ENCODE results near the gene XPA.
"Not testable (repeated sequence)": the region's sequence is repeated elsewhere in the genome, so short reads cannot be mapped to it uniquely, and the experiment has no call there.

DNA sequence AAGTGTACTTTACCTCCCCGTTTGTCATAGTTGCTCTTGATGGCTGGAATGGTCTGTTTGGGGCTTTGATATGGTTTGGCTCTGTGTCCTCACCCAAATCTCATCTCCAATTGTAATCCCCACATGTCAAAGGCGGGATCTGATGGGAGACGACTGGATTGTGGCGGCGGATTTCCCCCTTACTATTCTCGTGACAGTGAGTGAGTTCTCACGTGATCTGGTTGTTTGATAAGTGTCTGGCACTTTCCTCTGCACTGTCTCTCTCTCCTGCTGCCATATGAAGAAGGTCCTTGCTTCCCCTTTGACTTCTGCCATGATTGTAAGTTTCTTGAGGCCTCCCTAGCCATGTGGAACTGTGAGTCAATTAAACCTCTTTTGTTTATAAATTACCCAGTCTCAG is 46.9 kb upstream of the XPA start:
- TF ChIP-seq, protein P1, sequence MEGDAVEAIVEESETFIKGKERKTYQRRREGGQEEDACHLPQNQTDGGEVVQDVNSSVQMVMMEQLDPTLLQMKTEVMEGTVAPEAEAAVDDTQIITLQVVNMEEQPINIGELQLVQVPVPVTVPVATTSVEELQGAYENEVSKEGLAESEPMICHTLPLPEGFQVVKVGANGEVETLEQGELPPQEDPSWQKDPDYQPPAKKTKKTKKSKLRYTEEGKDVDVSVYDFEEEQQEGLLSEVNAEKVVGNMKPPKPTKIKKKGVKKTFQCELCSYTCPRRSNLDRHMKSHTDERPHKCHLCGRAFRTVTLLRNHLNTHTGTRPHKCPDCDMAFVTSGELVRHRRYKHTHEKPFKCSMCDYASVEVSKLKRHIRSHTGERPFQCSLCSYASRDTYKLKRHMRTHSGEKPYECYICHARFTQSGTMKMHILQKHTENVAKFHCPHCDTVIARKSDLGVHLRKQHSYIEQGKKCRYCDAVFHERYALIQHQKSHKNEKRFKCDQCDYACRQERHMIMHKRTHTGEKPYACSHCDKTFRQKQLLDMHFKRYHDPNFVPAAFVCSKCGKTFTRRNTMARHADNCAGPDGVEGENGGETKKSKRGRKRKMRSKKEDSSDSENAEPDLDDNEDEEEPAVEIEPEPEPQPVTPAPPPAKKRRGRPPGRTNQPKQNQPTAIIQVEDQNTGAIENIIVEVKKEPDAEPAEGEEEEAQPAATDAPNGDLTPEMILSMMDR (IDR thresholded peaks at IDR 0.05) = not testable (repeated sequence)
- TF ChIP-seq EP300, POLR2A, POLR2AphosphoS5 (IDR thresholded peaks at IDR 0.05): not testable (repeated sequence)

Measured in stomach (tissue), 4 donors.